Skin epidermis (tissue), 12 donors: ENCODE results near the gene AP3B1.

ENCODE experiments used
- H3K27ac ChIP-seq, 21 experiments: fragments of 200-600 bp; sonication (generic) in 11 of 21; one replicate each; pipeline ENCODE4 v1.5.0; 2020; ENCODE audit warnings: mild to moderate bottlenecking in 3 of 21, inconsistent platforms in 2 of 21, moderate library complexity in 2 of 21
- H3K4me3 ChIP-seq, 7 experiments: fragments of 200-600 bp; sonication (generic) in 2 of 7; one replicate each; pipeline ENCODE4 v1.5.0; 2020; ENCODE audit warnings: inconsistent platforms in 2 of 7, mild to moderate bottlenecking in 2 of 7, moderate library complexity in 1 of 7

Gene AP3B1

DNA sequence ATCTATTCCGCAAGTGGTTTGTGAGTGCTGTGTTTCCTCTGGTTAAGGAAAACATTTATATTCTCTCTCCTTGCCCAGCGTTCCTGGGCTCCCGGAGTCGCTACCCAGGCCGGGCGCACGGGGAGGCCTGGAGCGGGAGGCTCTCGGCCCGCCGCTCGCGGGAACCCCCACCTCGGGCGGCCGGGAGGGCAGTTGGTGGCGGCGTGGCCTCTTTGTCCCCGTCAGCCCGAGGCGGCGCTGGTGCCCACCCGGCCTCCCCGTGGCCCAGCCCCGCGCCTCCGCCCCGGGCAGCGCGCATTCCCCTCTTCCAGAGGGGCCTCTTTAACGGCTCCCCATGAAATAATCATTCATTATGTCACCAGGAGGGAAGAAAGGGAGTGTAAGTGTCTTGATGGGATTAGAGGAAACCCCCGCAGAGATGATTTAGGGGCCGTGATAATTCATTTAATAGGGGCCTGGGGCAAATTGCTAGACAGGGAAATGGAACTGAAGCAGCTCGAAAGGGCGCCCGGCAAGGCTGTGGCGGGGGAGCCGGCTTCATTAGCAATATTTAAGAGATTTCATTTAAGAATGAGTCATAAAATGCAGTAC is 336.5 kb downstream of the AP3B1 start:
- H3K27ac ChIP-seq = no peak overlapping the region
- H3K4me3 ChIP-seq = no peak overlapping the region

DNA sequence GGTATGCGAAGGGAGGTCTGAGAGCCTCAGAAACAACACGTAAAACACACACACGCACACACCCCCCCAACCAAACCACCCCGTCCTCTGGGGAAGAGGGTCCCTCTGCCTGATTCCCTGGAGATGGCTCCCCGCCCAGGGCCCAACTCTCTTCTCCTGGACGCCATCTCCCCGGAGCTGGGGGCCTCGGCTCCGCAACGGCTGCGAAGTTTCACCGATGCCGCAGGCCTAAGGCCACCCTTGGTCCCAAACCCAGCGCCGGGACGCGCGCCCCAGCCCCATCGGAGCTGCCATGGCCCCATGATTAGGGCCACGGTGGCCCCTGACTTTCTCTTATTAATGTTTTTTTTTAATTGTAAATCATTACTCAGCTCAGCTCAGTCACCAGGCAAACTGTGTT is 337.0 kb downstream of the AP3B1 start:
- no peak overlapping the region for H3K27ac ChIP-seq
- no peak overlapping the region for H3K4me3 ChIP-seq

DNA sequence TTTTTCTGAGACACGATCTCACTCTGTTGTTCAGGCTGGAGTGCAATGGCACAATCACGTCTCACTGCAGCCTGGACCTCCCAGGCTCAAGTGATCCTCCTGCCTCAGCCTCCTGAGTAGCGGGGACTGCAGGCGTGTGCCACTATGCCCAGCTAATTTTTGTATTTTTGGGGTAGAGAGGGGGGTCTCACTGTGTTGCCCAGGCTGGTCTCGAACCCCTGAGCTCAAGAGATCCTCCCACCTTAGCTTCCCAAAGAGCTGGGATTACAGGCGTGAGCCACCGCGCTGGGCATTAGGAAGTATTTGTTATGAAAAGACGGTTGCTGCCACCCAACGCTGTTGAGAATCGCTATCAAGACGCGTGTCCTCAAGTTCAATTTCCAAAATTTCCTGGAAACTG is 337.4 kb downstream of the AP3B1 start:
- Histone ChIP-seq H3K27ac (no peak overlapping the region), H3K4me3 (no peak overlapping the region)

DNA sequence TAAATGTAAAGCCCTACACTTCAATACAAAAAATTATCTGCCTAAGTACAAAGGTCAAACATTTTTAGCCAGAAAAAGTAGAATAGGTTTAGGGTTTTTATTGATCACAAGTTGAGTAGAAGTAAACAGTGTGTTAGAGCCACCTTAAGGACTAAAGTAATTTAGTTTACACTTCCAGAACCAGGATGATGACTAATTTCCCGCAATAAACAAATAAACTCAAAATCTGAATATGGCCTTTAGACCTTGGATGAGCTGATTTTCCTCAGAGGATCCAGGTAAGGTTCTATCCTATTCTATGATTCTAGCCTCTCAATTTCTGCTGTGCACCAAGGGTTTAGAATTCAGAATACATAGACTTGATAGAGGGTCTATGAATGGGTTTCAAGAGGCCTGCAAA is 338.9 kb downstream of the AP3B1 start:
- H3K27ac ChIP-seq = no peak overlapping the region
- H3K4me3 ChIP-seq = no peak overlapping the region

DNA sequence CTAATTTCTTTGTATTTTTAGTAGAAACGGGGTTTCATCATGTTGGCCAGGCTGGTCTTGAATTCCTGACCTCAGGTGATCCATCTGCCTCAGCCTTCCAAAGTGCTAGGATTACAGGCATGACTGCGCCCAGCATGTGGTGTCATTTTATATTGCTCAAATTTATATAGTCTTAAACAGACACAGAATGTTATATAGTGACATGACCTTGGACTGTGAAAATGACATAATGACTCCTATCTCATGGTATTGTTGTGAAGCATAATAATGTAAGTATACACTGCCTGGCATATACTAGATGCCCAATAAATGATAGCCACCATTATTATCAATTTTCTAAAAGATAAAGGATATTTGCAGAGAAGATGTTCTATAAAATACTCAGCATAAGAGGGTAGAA is 341.1 kb downstream of the AP3B1 start:
- H3K27ac ChIP-seq = no peak overlapping the region
- no peak overlapping the region for H3K4me3 ChIP-seq

DNA sequence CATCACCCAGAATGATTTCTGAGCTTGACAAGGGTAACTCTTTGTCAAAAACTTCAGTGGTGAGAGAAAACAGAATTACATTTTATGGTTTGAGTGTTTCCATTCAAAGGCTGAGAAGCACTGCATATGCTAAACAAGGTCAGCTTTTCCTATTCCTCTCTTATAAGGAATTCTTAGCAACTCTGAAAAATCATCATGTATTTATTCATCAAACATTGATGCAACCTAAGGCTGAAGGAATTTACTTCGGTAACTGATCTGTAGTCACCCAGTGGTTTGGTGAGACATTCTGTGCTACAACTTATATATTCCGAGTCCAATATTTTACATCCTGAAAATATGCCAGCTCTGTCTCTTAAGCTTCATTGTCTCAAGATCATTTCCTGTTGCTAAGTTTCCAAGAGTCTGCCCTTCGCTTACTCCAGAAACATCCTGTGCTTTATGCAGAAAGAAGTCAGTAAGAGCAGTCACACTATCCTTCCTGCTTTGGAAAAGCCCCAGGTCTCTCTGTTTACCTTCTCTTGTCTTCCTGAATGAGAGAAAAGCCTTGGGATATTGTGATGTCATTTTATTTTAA is 341.8 kb downstream of the AP3B1 start:
- no peak overlapping the region for H3K27ac ChIP-seq
- no peak overlapping the region for H3K4me3 ChIP-seq
